Urinary bladder (tissue), 4 donors: Measurements from ENCODE around the gene ALK. TPM values are rescaled to one million over a fixed set of nuclear protein-coding genes. Genes with fewer than 3 reads are reported as not detected.
A peak's percentile ranks its signal among the peaks of the same experiment; 100 is the strongest.

Source experiments
- DNase-seq: peaks from one replicate; pipeline ENCODE4 v3.0.0-alpha.2; 2015; ENCODE audit errors: extremely low spot score
- H3K27ac ChIP-seq: one replicate; pipeline ENCODE4 v1.5.1; 2013; ENCODE audit warnings: low read depth, mild to moderate bottlenecking, moderate library complexity
- H3K36me3 ChIP-seq: one replicate; pipeline ENCODE4 v1.6.1; 2013; ENCODE audit warnings: mild to moderate bottlenecking, moderate library complexity; ENCODE audit not compliant: insufficient read depth
- H3K4me1 ChIP-seq: one replicate; pipeline ENCODE4 v1.6.1; 2013; ENCODE audit warnings: mild to moderate bottlenecking, moderate library complexity; ENCODE audit not compliant: insufficient read depth
- H3K4me3 ChIP-seq: one replicate; pipeline ENCODE4 v1.5.1; 2013; ENCODE audit warnings: low read depth, low read length
- WGBS: extraction: QIAGEN DNeasy Blood & Tissue Kit; methylation state at CpG from one replicate; pipeline ENCODE4 v1.1.7; 2013; 5-methylcytosine and 5-hydroxymethylcytosine counted together
- polyA plus RNA-seq: library from polyadenylated mRNA; stranded (reverse); fragments of 200-250 nt; gene quantifications from one replicate; pipeline ENCODE4 v1.2.3, GENCODE V29; 2013
- total RNA-seq: library from RNA; depleted of rRNA; stranded (reverse); fragments of >200 nt; gene quantifications from one replicate; pipeline ENCODE4 v1.2.3, GENCODE V29; 2014
- donor health status: healthy with polysubstance abuse.
- donor health status: healthy.

Gene ALK
- total and polyA plus RNA-seq, 2 donors = 0.29 to 1.0 TPM

DNA sequence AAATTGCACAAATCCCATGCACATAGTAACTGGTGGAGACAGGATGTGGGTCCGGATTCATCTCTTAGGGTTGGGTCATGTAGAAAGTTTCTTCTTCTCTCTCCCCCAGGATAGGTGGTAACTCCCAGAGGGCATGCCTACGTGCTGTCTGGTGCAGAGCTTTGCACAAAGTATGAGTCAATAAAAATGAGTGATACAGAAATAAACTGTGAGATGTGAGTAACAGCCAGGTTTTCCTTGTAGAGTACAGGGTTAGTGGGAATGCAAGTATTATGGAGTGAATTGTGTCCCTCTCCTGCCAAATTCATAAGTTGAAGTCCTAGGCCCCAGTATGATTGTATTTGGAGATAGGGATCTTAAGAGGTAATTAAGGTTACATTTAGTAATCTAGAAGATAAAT is 289.4 kb downstream of the ALK start:
- H3K36me3 ChIP-seq = no peaks in the 10 kb centered on the region
- no peaks in the 10 kb centered on the region for H3K4me1 ChIP-seq
- no peak overlapping the region for H3K4me3 ChIP-seq
- no peak for DNase-seq
- no peak overlapping the region for H3K27ac ChIP-seq
- WGBS = 78% methylated on average over 2 of the region's 2 CpGs

GRCh38 chr2:29629495-29629894 is 291.9 kb downstream of the ALK start:
- DNase-seq = no peak
- H3K4me1 ChIP-seq = no peaks in the 10 kb centered on the region
- no peak overlapping the region for H3K4me3 ChIP-seq
- no peaks in the 10 kb centered on the region for H3K36me3 ChIP-seq
- H3K27ac ChIP-seq = no peak overlapping the region

GRCh38 chr2:29628862-29629261 is 292.5 kb downstream of the ALK start:
- H3K36me3 ChIP-seq = no peaks in the 10 kb centered on the region
- H3K4me1 ChIP-seq = no peaks in the 10 kb centered on the region
- 54% methylated on average over 4 of the region's 4 CpGs for WGBS
- no peak overlapping the region for H3K4me3 ChIP-seq
- no peak for DNase-seq
- H3K27ac ChIP-seq = no peak overlapping the region

GRCh38 chr2:29628108-29628745 is 293.2 kb downstream of the ALK start:
- DNase-seq = no peak
- WGBS = 55% methylated on average over 2 of the region's 2 CpGs

GRCh38 chr2:29627279-29627711 is 294.1 kb downstream of the ALK start:
- no peak for DNase-seq
- 48% methylated on average over 5 of the region's 5 CpGs for WGBS
- Histone ChIP-seq H3K4me3 (no peak overlapping the region), H3K4me1 (no peaks in the 10 kb centered on the region), H3K27ac (no peak overlapping the region), H3K36me3 (no peaks in the 10 kb centered on the region)

More at GRCh38 chr2:29628108-29628745, 293.2 kb downstream of the ALK start:
- H3K36me3 ChIP-seq = no peaks in the 10 kb centered on the region
- no peak overlapping the region for H3K27ac ChIP-seq
- H3K4me1 ChIP-seq = no peaks in the 10 kb centered on the region
- H3K4me3 ChIP-seq = no peak overlapping the region

- H3K27ac ChIP-seq = no peak overlapping the region
- WGBS = 99% methylated on average over 1 of the region's 1 CpG
- H3K36me3 ChIP-seq = no peaks in the 10 kb centered on the region
- H3K4me1 ChIP-seq = no peaks in the 10 kb centered on the region
- no peak for DNase-seq
- H3K4me3 ChIP-seq = no peak overlapping the region
Observed at GRCh38 chr2:29620890-29621289, 300.5 kb downstream of the ALK start.

DNA sequence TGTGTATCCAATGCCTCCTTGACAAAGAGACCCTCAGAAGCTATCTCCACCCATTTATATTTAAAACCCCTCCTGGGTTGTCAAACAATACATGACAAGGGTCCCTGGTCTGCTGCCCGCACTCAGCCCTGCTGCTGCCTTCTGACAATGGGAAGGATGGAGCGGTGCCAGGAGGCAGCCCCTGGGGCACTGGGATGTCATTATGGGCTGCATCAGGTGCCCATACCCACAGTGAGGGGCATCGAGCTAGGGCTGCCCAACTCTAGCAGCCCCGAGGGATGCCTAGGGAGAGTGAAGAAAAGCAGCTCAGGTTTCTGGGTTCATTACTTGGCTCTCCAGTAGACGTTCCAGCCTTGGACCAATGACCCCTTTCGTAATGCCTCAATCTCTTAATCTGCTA is 301.7 kb downstream of the ALK start:
- no peaks in the 10 kb centered on the region for H3K4me1 ChIP-seq
- no peaks in the 10 kb centered on the region for H3K36me3 ChIP-seq
- WGBS = 92% methylated on average over 6 of the region's 6 CpGs
- no peak overlapping the region for H3K27ac ChIP-seq
- H3K4me3 ChIP-seq = no peak overlapping the region
- DNase-seq = no peak

DNA sequence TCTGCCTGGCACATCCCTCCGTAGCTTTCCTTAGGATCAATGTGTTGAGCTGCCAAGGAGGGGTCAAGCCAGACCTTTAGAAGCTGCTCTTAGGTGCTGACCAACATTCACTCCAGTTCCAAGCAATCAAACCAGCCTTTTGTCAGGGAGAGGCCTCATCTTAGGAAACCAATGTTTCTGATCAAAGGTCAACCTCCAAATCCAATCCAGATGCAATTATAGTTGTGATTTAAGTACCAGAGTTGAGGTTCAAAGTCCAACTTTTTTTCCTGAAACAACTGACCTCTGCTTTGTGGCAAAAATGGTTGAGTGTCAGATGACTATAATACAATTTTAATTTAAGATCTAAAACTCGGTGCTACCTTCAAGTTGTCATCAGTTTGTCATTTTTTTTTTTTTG is 303.4 kb downstream of the ALK start:
- no peak for DNase-seq
- H3K4me3 ChIP-seq = no peak overlapping the region
- H3K36me3 ChIP-seq = no peaks in the 10 kb centered on the region
- no peak overlapping the region for H3K27ac ChIP-seq
- no peaks in the 10 kb centered on the region for H3K4me1 ChIP-seq
- 89% methylated on average over 2 of the region's 2 CpGs for WGBS

- DNase-seq = no peak
- no peak overlapping the region for H3K27ac ChIP-seq
- WGBS = 81% methylated on average over 3 of the region's 3 CpGs
- H3K4me1 ChIP-seq = no peaks in the 10 kb centered on the region
- no peaks in the 10 kb centered on the region for H3K36me3 ChIP-seq
- H3K4me3 ChIP-seq = no peak overlapping the region
Observed at GRCh38 chr2:29617351-29617750, 304.0 kb downstream of the ALK start.

- Histone ChIP-seq H3K27ac (no peak overlapping the region), H3K4me1 (no peaks in the 10 kb centered on the region), H3K36me3 (no peaks in the 10 kb centered on the region), H3K4me3 (no peak overlapping the region)
- DNase-seq = no peak
- WGBS = 43% methylated on average over 1 of the region's 1 CpG
Observed at GRCh38 chr2:29616569-29616968, 304.8 kb downstream of the ALK start.

GRCh38 chr2:29615841-29616240 is 305.5 kb downstream of the ALK start:
- Histone ChIP-seq H3K4me3 (no peak overlapping the region), H3K36me3 (no peaks in the 10 kb centered on the region), H3K4me1 (no peaks in the 10 kb centered on the region), H3K27ac (no peak overlapping the region)
- WGBS = 78% methylated on average over 6 of the region's 6 CpGs
- DNase-seq = no peak

GRCh38 chr2:29615183-29615582 is 306.2 kb downstream of the ALK start:
- DNase-seq = no peak

GRCh38 chr2:29614295-29614830 is 307.0 kb downstream of the ALK start:
- DNase-seq = no peak
- no peaks in the 10 kb centered on the region for H3K4me1 ChIP-seq
- no peaks in the 10 kb centered on the region for H3K36me3 ChIP-seq
- 85% methylated on average over 6 of the region's 6 CpGs for WGBS
- no peak overlapping the region for H3K4me3 ChIP-seq
- H3K27ac ChIP-seq = no peak overlapping the region

More at GRCh38 chr2:29615183-29615582, 306.2 kb downstream of the ALK start:
- H3K36me3 ChIP-seq = no peaks in the 10 kb centered on the region
- no peak overlapping the region for H3K27ac ChIP-seq
- H3K4me1 ChIP-seq = no peaks in the 10 kb centered on the region
- WGBS = 73% methylated on average over 5 of the region's 5 CpGs
- H3K4me3 ChIP-seq = no peak overlapping the region

DNA sequence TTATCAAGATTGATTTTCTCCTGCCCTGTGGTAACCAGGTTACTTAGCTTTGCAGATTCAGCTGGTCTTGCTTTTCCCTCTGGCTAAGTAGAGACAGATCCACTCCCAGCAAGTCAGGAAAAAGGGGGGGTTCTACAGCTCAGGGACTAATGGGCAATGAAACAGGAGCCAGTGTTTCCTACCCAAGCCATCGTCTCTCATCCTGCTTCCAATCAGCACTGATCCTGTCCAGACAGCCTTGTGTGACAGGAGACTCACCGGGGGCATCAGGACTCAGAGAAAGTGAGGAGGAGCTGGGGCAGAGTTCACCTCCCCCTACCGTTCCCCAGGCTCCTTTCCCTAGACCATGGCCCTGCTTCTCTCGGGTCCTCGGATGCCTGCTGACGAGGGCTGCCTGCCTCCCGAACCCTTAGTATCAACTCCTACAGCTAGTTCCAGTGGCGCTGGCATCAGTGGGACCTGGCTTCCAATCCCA is 307.6 kb downstream of the ALK start:
- H3K27ac ChIP-seq = no peak overlapping the region
- DNase-seq = peak; percentile 18
- no peak overlapping the region for H3K4me3 ChIP-seq
- WGBS = 79% methylated on average over 8 of the region's 8 CpGs
- H3K4me1 ChIP-seq = no peaks in the 10 kb centered on the region
- no peaks in the 10 kb centered on the region for H3K36me3 ChIP-seq
